Effector CD4-positive, alpha-beta T cell (primary cell): ENCODE measurements around the gene LRRC43.
"Not testable (repeated sequence)": the region's sequence is repeated elsewhere in the genome, so short reads cannot be mapped to it uniquely, and the experiment has no call there.

Source experiments
- DNase-seq: peaks from one replicate; pipeline ENCODE4 v3.0.0-alpha.2; 2020

LRRC43 gene

DNA sequence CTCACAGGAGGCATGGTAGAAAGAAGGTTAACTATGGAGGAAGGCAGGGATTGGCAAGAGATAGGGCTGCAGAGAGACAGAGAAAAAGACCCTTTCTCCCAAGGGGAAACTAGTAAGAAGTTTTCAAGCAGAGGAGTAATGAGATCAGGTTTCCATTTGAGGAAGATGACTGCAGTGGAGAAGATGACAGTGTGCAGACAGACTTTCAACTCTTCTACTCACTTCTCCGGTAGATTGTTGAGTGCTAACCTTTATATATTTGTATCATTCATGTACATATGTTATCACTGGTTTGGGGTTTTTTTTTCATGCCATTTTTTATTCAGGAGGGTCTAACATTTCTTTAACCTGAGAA, 14.7 kb downstream of the LRRC43 start:
- no peak for DNase-seq

DNA sequence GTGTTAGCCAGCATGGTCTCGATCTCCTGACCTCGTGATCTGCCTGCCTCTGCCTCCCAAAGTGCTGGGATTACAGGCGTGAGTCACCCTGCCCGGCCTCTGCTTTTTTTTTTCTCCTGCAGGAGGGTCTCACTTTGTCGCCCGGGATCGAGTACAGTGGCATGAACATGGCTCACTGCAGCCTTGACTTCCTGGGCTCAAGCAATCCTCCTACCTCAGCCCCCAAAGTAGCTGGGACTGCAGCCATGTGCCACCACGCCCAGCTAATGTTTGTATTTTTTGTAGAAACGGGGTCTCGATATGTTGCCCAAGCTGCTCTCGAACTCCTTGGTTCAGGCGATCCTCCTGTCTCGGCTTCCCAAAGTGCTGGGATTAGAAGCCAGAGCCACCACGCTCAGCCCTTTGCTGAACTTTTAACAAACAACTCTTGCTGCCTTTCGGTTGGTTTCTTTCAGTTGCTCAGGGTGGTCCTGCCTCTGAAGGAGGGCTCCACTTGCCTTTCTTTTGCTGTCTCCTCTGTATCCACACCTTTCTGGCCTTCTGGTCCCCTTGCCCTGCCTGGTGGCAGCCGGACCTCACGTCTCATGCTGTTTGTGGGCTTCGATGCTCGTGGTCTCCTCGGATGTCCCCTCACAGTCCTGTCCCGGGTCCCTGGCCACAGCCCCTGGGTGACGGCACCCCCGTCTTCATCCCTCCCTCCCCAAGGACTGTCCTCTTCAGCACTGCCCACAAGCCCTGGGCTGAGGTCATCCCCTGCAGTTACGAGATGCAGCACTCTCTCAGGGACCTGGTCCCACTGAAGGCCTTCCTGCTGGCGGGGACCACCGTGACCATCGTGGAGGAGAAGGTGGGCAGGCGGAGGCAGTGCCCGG, 16.8 kb downstream of the LRRC43 start:
- DNase-seq: no peak

DNA sequence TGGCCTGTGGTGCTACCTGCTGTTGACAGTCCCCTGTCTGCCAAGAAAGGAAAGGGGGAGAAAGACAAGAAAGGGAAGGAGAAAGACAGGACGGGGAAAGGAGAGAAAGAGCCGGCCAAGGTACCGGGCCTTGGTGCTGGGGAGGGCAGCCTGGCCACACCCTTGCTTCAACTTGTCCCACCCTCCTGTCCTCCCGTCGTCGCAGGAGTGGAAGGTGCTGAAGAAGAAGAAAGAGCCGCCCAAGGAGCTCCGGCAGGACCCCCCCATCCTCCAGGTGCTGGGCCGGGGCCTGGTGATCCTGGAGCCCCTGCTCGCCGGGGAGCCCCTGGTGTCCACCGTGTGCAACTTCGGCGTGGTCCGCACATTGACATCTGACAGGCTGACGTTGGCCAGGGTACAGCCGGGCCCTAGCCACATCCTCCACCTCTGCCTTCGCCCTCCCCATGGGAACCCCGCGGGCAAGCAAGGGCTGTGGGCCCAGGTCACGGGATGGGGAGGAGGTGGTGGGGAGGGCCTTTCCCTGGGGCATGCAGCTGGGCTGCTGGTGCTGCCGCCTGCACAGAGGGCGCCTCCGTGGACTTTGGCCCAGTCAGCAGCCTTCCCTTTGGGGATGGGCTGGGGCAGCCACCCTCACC, 17.7 kb downstream of the LRRC43 start:
- DNase-seq: no peak

DNA sequence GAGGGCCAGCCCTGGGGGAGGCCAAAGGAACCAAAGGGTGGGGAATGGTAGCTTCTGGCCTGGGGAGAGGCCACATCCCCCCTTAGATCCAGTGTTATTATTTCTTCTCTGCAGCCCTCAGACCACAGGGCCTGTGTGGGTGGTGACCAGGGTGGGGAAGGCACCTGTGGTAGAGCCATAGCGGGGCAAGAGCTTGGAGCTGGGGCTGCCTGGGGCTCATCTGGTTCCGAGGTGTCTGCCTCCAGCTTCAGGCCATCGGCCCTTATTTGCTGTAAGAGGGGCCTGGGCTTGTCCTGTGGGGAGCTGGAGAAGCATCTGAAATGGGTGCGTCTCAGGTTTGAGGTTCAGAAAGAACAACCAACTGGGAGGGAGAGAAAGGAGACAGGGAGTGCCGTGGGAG, 18.5 kb downstream of the LRRC43 start:
- no peak for DNase-seq

DNA sequence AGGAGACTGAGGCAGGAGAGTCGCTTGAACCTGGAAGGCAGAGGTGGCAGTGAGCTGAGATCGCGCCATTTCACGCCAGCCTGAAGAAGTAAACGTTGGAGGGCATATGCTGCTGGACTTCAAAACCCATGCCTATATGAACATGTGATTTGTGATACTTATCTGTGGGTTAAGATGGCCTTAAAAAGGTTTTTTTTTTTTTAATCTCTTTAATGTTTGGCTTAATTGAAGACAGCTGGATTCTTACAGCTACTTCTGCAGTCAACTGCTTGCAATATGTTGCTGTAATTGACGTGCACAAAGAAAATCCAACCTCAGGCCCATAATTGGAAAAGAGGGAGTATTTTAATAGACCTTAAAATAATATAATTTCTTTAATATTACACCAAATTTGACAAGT, 19.1 kb downstream of the LRRC43 start:
- no peak for DNase-seq

DNA sequence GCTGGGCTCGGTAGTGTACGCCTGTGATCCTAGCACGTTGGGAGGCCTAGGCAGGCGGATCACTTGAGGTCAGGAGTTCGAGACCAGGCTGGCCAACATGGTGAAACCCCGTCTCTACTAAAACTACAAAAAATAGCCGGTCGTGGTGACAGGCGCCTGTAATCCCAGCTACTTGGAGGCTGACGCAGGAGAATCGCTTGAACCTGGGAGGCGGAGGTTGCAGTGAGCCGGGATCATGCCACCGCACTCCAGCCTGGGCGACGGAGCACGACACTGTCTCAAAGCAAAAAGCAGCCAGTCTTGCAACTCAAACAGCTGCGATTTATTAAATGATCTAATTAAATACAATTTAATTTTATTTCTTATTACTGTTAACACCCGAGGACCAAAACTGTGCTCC, 19.9 kb downstream of the LRRC43 start:
- not testable (repeated sequence) for DNase-seq

DNA sequence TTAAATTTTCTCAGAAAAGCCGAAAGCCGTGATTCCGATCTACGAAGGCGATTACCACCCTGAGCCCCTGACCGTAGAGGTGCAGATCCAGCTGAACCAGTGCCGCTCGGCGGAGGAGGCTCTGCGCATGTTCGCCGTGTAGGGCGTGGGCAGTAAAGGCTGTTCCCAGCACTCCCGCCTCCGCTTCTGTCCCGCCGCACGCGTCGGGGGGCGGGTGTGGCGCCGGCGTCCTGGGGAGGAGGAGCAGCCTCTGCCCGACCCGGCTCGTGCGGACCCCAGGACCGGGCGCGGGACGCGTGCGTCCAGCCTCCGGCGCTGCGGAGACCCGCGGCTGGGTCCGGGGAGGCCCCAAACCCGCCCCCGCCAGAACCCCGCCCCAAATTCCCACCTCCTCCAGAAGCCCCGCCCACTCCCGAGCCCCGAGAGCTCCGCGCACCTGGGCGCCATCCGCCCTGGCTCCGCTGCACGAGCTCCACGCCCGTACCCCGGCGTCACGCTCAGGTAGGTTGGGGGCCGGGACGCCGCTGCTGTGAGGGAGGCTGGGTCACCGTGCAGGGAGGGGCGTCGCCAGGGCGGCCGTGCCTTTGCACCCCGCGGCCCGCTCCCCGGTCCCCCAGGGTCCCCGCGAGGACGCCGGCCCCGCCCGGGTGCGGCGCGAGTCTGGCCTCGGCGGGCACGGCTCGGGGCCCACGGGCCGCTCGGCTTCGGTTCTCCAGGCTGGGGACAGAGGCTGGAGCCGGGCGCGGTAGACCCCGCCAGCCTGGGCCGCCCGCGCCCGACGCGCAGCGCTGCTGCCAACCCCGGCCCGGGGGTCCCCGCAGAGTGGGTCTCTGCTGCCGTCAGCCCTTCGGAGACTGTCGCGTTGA, 20.6 kb downstream of the LRRC43 start, which contains the start of gene B3GNT4:
TSS of gene B3GNT4 (plus strand) at position 409 of the 866 bp plus-strand sequence. CDS start 910 bp downstream, outside the sequence.
- peak; percentile 60 for DNase-seq

DNA sequence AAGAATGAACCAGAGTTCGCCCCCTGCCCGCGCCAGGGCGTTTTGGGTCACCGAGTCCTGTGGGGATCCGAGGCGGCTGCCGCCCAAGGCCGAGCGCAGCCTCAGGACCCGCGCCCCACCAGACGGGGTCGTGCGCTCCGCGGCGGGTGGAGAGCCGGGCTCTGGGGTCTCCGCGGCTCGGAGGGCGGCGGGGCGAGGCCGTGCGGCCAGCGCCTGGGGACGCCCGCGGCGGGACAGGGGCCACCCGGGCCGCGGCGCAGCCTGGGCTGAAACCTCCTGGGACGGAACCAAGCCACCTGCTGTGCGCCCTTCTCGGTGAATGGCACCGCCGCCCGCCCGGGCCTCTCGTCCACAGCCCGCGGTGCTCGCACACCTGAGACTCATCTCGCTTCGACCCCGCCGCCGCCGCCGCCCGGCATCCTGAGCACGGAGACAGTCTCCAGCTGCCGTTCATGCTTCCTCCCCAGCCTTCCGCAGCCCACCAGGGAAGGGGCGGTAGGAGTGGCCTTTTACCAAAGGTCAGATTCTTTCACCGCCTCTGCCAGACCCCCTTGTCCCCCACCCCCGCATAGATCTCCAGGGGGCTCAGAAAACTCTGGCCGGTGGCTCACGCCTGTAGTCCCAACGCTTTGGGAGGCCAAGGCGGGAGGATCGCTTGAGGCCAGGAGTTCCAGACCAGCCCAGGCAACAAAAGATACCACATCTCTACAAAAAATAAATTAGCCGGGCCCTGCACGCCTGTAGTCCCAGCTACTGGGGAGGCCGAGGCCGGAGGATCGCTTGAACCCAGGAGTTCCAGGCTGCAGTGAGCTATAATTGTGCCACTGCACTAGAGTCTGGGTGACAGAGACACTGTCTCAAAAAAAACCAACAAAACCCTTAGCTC, 21.5 kb downstream of the LRRC43 start:
- DNase-seq: no peak

DNA sequence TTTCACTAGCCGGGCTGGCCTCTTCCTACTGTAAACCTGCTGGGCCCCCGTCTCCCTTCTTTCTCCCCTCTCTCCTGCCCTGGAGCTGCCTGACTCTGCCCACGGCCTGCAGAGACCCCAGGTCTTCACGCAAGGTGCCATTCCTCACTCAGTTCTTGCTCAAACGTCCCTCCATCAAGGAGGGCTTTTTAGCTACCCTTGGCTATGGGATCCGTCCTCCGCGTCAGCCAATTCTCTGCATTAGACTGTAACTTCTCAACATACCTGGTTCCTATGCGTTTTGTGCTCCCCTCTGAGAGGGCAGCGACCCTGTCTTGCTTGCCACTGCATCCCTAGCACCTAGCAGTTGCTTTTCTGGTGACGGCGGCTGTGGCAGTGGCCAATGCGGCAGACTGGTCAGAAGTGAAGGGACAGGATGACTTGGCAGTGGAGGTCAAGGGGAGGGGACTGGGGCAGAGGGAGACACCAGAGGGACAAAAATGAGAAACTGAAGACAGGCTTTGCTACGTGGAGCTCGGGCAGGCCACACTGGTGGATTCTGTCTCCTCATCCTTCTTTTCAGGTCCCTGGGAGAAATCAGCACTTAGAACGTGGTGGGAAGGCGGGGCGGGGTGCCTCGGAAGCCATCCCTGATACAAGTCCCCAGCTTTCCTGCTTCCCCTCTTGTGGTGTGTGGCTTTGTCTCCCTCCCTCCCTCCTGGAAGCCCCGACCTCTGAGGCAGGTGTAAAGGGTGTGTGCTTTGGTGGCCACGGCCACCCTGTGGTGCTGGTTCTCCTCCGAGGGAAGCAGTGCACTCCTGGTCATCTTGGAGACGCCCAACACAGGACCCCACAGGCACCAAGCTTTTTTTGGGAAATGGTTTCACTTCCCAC, 22.4 kb downstream of the LRRC43 start:
- no peak for DNase-seq

DNA sequence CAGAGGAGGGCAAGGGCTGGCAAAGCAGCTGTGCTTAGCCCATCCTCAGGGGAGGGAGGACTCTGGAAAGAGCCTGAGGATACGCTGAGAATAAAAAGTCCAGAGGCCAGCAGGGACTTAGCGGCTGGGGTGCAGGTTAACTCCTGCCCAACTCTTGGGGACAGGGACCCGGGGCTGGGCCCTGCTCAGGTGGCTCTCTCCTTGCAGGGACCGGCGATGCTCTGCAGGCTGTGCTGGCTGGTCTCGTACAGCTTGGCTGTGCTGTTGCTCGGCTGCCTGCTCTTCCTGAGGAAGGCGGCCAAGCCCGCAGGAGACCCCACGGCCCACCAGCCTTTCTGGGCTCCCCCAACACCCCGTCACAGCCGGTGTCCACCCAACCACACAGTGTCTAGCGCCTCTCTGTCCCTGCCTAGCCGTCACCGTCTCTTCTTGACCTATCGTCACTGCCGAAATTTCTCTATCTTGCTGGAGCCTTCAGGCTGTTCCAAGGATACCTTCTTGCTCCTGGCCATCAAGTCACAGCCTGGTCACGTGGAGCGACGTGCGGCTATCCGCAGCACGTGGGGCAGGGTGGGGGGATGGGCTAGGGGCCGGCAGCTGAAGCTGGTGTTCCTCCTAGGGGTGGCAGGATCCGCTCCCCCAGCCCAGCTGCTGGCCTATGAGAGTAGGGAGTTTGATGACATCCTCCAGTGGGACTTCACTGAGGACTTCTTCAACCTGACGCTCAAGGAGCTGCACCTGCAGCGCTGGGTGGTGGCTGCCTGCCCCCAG, 23.4 kb downstream of the LRRC43 start:
- DNase-seq: no peak

DNA sequence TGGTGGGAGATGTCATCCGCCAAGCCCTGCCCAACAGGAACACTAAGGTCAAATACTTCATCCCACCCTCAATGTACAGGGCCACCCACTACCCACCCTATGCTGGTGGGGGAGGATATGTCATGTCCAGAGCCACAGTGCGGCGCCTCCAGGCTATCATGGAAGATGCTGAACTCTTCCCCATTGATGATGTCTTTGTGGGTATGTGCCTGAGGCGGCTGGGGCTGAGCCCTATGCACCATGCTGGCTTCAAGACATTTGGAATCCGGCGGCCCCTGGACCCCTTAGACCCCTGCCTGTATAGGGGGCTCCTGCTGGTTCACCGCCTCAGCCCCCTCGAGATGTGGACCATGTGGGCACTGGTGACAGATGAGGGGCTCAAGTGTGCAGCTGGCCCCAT, 24.1 kb downstream of the LRRC43 start:
- DNase-seq: no peak

DNA sequence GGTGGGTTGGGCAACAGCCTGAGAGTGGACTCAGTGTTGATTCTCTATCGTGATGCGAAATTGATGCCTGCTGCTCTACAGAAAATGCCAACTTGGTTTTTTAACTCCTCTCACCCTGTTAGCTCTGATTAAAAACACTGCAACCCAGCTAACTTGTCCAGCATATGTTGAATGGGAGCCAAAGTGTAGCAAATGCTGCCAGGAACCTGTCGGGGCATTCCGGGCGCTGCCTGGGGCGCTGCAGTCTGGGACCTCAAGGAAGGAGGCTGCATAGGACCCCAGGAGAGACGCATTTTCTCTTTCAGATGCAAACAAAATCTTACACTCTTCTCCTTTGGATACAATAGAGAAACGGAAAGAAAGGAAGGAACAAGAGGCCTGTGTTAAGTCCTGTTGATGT, 24.5 kb downstream of the LRRC43 start:
- no peak for DNase-seq

DNA sequence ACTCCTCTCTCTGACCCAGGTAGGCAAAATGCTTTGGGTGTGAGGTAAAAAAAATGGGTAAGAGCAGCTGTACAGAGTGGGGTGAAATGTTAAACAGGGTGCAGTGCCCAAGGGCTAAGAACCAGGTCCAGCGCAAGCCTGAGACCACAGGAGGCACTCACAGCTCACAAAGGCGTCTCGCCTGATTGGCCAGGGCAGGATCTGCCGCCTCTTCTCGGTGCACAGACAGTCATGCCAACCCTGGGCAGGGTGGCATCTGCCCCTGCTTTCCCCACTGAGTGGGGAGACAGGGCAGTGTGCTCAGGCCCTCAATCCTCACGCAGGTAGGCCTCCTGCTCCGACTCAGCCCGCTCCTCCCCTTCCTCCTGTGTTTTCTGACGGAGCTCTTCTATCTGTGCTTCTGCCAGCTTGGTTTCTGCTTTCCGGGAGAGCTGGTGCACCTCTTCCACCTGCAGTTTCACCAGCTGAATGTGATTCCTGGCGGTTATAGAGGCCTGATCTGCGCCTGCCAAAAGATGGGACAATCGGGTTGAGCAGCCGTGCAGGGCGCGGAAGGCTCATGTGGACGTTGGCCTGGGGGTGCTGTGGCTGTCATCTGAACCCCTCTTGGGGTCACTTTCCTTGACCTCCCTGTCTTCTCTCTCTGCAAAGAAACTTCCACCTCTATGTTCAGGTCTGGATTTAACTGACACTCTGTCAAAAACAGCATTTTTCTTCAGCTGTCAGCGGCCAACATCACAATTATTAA, 25.3 kb downstream of the LRRC43 start:
- DNase-seq: no peak

DNA sequence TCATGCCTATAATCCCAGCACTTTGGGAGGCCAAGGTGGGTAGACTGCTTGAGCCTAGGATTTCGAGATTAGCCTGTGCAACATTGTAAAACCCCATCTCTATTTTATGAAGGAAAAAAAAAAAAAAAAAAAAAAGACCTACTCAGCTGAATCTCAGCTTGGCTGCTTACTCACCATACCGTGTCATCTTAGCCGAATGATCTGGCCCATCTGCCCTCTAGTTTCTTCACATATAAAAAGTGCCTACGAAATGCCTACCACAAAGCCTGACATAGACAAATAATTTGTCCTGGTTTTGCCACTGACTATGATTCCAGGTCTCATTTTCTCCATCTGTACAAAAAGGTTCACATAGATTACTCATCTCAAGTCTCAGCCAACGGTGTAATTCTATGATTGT, 32.8 kb downstream of the LRRC43 start:
- no peak for DNase-seq

DNA sequence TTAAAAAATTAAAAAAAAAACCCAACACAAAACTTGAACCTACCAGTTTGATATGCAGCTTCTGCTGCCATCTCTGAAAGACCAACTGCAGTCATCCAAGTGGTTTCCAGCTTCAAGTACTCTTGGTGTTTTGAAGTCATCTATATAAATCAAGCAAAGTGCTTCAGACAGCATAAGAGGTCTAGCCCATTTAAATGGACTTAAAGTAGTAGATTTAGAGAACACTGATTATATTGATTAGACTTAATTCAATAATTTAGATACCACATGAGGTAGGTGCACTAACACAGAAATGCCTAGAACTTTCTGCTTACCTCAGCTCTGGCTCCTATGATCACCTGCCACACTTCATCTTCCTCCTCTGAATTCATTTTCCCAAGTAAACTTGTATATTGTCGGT, 33.5 kb downstream of the LRRC43 start:
- DNase-seq: no peak

DNA sequence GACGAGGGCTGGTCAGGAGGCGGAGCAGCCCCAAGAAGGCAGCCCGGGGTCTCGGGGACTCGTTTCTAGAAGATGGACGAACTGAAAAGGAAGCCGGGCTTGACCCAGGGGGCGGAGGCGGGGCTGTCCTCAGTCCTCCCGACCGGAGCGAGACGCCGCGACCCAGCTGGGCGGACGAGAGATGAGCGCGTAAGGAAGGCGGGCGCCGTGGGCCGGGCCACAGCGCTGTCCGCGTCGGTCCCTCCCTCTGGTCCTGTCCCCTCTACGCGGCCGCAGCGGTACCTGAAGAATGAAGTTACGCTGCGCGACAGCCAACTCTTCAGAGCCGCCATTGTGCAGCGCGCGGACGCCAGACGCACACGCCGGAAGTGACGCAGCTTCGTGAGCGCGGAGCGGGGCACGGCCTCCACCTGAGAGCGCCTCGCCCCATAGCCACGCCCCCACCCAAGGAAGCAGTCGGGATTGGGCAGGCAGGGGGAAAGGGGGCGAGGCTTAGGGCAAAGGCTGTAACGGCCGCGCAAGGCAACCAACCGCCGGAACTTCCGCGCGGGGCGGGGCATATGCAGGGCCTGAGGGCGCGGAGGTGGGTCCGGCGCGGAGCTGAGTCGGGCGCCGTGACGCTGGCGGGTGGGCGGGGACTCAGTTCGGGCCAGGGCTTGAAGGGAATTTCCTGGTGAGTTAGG, 42.9 kb downstream of the LRRC43 start, which contains the start of gene DIABLO:
TSS of gene DIABLO (minus strand) at position 370 of the 683 bp plus-strand sequence. CDS start at position 332, 38 bp downstream.
- DNase-seq: peak; percentile 100

DNA sequence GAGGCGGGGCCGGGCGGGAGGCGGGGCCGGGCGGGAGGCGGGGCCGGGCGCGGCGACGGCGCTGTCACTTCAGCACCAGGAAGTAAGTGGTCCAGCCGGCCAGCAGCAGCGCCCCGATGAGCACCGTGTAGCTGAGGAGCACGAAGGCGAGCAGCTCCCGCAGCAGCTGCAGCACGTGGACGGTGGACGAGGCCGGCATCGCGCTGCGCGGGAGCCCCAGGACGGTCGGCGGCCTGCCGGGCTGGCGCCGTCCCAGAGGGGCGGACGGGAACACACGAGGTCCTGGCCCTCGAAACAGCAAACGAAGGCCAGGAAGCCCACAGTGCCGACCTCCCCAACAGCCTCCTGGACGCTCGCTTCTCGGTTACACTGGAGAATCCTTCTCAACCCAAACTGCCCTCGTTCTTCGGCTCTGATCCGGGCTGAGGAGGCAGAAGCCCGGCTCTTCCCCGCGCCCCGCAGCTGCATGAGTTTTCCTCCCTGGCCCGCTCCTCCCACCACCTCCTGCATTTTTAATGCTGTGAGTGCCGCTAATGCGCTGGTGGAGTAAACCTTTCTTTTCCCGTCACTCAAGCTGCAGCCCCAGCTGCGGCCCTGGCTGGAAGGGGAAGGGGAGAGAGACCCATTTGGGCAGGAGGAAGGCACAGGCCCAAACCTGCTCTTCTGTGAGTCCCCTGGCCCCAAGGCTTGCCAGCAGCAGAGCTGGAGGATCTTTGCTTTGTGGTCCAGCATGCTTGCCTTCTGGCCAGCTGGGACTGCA, 43.6 kb downstream of the LRRC43 start:
- DNase-seq: no peak

DNA sequence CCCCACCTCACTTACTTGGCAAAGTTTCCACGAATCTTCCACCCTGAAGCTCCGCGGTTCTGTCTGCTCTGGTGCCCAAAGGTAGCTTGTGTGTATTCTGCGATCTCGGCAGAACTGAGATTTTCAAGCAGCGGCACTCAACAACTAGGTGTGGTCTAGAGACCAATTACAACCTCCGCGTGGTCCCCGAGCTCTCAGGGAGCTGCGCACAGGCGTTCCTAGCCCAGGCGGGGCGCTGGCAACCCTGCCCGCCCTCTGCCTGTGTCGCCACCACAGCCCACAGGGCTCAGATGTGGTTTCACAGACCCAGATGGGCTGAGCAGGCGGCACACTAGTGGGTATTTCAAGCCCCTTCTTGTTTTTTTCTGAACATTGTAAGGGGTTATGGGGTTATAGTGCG, 44.4 kb downstream of the LRRC43 start:
- no peak for DNase-seq
